ENCODE data around the gene C4orf50. TPM values are rescaled to one million over a fixed set of nuclear protein-coding genes. Genes with fewer than 3 reads are reported as not detected.

Gene C4orf50
- total RNA-seq, 1 donor from 2014 or later = 0.09 TPM

DNA sequence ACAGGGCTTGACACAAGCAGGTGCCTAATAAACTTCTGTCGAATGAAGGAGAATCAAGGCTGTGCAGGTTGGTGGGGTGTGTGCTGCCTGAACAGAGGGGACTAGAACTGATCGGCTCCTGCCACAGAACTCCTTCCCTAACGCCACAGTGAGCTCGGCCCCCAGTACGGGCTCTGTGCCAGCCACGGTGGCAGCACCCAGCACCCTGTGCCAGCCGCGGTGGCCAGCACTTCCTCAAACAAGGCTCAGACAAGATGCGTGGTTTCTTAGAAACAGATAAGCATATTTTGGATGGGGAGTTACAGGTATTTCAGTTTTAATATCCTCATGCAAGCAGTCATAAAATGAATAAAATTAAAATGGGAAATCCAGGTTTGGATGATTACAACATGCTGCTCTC lies 26.0 kb upstream of the C4orf50 start:
- H3K4me3 ChIP-seq = no peak overlapping the region
- no peak for ATAC-seq

GRCh38 chr4:6043843-6044242 lies 25.6 kb upstream of the C4orf50 start:
- ATAC-seq (no peak), DNase-seq (no peak)
- Histone ChIP-seq H3K27ac (no peak overlapping the region), H3K36me3 (no peaks in the 10 kb centered on the region), H3K4me1 (no peaks in the 10 kb centered on the region), H3K4me3 (no peak overlapping the region), H3K27me3 (ENCODE audit: low read depth) (peaks cover 13% of the 10 kb centered on the region), H3K9me3 (no peaks in the 10 kb centered on the region)
- intact Hi-C loops (cut with DNase I) = no loop called here
- TF ChIP-seq, protein P1, sequence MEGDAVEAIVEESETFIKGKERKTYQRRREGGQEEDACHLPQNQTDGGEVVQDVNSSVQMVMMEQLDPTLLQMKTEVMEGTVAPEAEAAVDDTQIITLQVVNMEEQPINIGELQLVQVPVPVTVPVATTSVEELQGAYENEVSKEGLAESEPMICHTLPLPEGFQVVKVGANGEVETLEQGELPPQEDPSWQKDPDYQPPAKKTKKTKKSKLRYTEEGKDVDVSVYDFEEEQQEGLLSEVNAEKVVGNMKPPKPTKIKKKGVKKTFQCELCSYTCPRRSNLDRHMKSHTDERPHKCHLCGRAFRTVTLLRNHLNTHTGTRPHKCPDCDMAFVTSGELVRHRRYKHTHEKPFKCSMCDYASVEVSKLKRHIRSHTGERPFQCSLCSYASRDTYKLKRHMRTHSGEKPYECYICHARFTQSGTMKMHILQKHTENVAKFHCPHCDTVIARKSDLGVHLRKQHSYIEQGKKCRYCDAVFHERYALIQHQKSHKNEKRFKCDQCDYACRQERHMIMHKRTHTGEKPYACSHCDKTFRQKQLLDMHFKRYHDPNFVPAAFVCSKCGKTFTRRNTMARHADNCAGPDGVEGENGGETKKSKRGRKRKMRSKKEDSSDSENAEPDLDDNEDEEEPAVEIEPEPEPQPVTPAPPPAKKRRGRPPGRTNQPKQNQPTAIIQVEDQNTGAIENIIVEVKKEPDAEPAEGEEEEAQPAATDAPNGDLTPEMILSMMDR (IDR thresholded peaks at IDR 0.05) = no peak

More for the DNA sequence above, 26.0 kb upstream of the C4orf50 start:
- peaks cover 13% of the 10 kb centered on the region for H3K27me3 ChIP-seq (ENCODE audit: low read depth)
- TF ChIP-seq, protein P1 (IDR thresholded peaks at IDR 0.05) = no peak
- no peak overlapping the region for H3K27ac ChIP-seq
- DNase-seq = no peak
- no peaks in the 10 kb centered on the region for H3K4me1 ChIP-seq
- intact Hi-C loops (cut with DNase I) = no loop called here
- no peaks in the 10 kb centered on the region for H3K9me3 ChIP-seq
- no peaks in the 10 kb centered on the region for H3K36me3 ChIP-seq

GRCh38 chr4:6043188-6043587 lies 25.0 kb upstream of the C4orf50 start:
- TF ChIP-seq, protein P1 (IDR thresholded peaks at IDR 0.05) = no peak
- no peaks in the 10 kb centered on the region for H3K9me3 ChIP-seq
- H3K4me3 ChIP-seq = no peak overlapping the region
- no peak overlapping the region for H3K27ac ChIP-seq
- peak in 1 of 2 donors; percentile 16 for ATAC-seq
- DNase-seq = no peak
- no peaks in the 10 kb centered on the region for H3K36me3 ChIP-seq
- no peaks in the 10 kb centered on the region for H3K4me1 ChIP-seq
- intact Hi-C loops (cut with DNase I) = no loop called here
- peaks cover 13% of the 10 kb centered on the region for H3K27me3 ChIP-seq (ENCODE audit: low read depth)

GRCh38 chr4:6042293-6043063 lies 24.2 kb upstream of the C4orf50 start:
- ATAC-seq = peak in 1 of 2 donors; percentile 16
- Histone ChIP-seq H3K4me1 (no peaks in the 10 kb centered on the region), H3K4me3 (no peak overlapping the region), H3K9me3 (no peaks in the 10 kb centered on the region), H3K27ac (no peak overlapping the region), H3K36me3 (no peaks in the 10 kb centered on the region), H3K27me3 (ENCODE audit: low read depth) (peaks cover 13% of the 10 kb centered on the region)
- DNase-seq = no peak
- TF ChIP-seq, protein P1 (IDR thresholded peaks at IDR 0.05) = no peak
- intact Hi-C loops (cut with DNase I) = no loop called here

- Histone ChIP-seq H3K27ac (no peak overlapping the region), H3K36me3 (no peaks in the 10 kb centered on the region)
- TF ChIP-seq, protein P1 (IDR thresholded peaks at IDR 0.05) = no peak
Observed at GRCh38 chr4:6041800-6042199, 23.6 kb upstream of the C4orf50 start.

More at GRCh38 chr4:6041800-6042199, 23.6 kb upstream of the C4orf50 start:
- intact Hi-C loops (cut with DNase I) = no loop called here
- no peaks in the 10 kb centered on the region for H3K9me3 ChIP-seq
- ATAC-seq (no peak), DNase-seq (no peak)
- no peaks in the 10 kb centered on the region for H3K4me1 ChIP-seq
- H3K27me3 ChIP-seq (ENCODE audit: low read depth) = peaks cover 10% of the 10 kb centered on the region
- no peak overlapping the region for H3K4me3 ChIP-seq
